H9 (cell line): ENCODE data around the gene PPP1R14C. TPM values are rescaled to one million over a fixed set of nuclear protein-coding genes. Genes with fewer than 3 reads are reported as not detected.

ENCODE experiments used
- DNase-seq: peaks from one replicate; pipeline ENCODE4 v3.0.0-alpha.2; 2017
- H2AFZ ChIP-seq: one replicate; pipeline ENCODE4 v1.6.1; 2013; ENCODE audit warnings: mild to moderate bottlenecking, low read length, control low read depth, moderate library complexity
- H2AK5ac ChIP-seq: 2 replicates; pipeline ENCODE4 v1.6.1; 2013; ENCODE audit warnings: low read length, control low read depth, mixed read lengths; ENCODE audit not compliant: insufficient read length
- H2BK120ac ChIP-seq: one replicate; pipeline ENCODE4 v1.6.1; 2013; ENCODE audit warnings: low read depth, mild to moderate bottlenecking, low read length, control low read depth, inconsistent platforms; ENCODE audit not compliant: poor library complexity, severe bottlenecking
- H2BK12ac ChIP-seq: 2 replicates; pipeline ENCODE4 v1.6.1; 2013; ENCODE audit warnings: low read length, control low read depth, mixed read lengths, low read depth; ENCODE audit not compliant: insufficient read length
- H2BK15ac ChIP-seq: 2 replicates; pipeline ENCODE4 v1.6.1; 2013; ENCODE audit warnings: low read depth, low read length, control low read depth
- H2BK20ac ChIP-seq: one replicate; pipeline ENCODE4 v1.6.1; 2013; ENCODE audit warnings: low read depth, mild to moderate bottlenecking, low read length, control low read depth, inconsistent platforms; ENCODE audit not compliant: poor library complexity, severe bottlenecking
- H2BK5ac ChIP-seq: 2 replicates; pipeline ENCODE4 v1.6.1; 2013; ENCODE audit warnings: low read length, control low read depth, mixed read lengths; ENCODE audit not compliant: insufficient read length
- H3K14ac ChIP-seq: 2 replicates; pipeline ENCODE4 v1.6.1; 2013; ENCODE audit warnings: low read length, control low read depth; ENCODE audit not compliant: insufficient read depth
- H3K18ac ChIP-seq: 2 replicates; pipeline ENCODE4 v1.6.1; 2013; ENCODE audit warnings: low read depth, mild to moderate bottlenecking, mixed read lengths, low read length, control low read depth; ENCODE audit not compliant: insufficient read length
- H3K23ac ChIP-seq: 2 replicates; pipeline ENCODE4 v1.6.1; 2013; ENCODE audit warnings: low read length, control low read depth, mixed read lengths, low read depth; ENCODE audit not compliant: insufficient read length
- H3K23me2 ChIP-seq: 2 replicates; pipeline ENCODE4 v1.6.1; 2013; ENCODE audit warnings: low read depth, mild to moderate bottlenecking, mixed read lengths, low read length, control low read depth; ENCODE audit not compliant: insufficient read length, poor library complexity, severe bottlenecking
- H3K27ac ChIP-seq: 2 replicates; pipeline ENCODE4 v1.5.1; 2013; ENCODE audit warnings: low read length, control low read depth, mixed read lengths, low read depth; ENCODE audit not compliant: insufficient read length
- H3K27me3 ChIP-seq: 2 replicates; pipeline ENCODE4 v1.6.1; 2013; ENCODE audit warnings: low read length, control low read depth, inconsistent platforms; ENCODE audit not compliant: insufficient read depth
- H3K4ac ChIP-seq: 2 replicates; pipeline ENCODE4 v1.6.1; 2013; ENCODE audit warnings: low read depth, mild to moderate bottlenecking, control low read depth, inconsistent platforms, low read length, moderate library complexity
- H3K4me1 ChIP-seq: 2 replicates; pipeline ENCODE4 v1.6.1; 2013; ENCODE audit warnings: low read length, control low read depth, inconsistent platforms; ENCODE audit not compliant: insufficient read depth
- H3K4me2 ChIP-seq: 2 replicates; pipeline ENCODE4 v1.6.1; 2013; ENCODE audit warnings: low read length, control low read depth, mixed read lengths; ENCODE audit not compliant: insufficient read length, insufficient read depth
- H3K56ac ChIP-seq: 2 replicates; pipeline ENCODE4 v1.6.1; 2013; ENCODE audit warnings: low read depth, mild to moderate bottlenecking, mixed read lengths, low read length, control low read depth; ENCODE audit not compliant: insufficient read length
- H3K79me1 ChIP-seq: 2 replicates; pipeline ENCODE4 v1.6.1; 2013; ENCODE audit warnings: low read depth, mild to moderate bottlenecking, moderate library complexity, low read length, control low read depth, inconsistent platforms; ENCODE audit not compliant: insufficient read depth, poor library complexity, severe bottlenecking
- H3K79me2 ChIP-seq: 2 replicates; pipeline ENCODE4 v1.6.1; 2013; ENCODE audit warnings: low read length, control low read depth, inconsistent platforms; ENCODE audit not compliant: insufficient read depth
- H3K9ac ChIP-seq: 2 replicates; pipeline ENCODE4 v1.6.1; 2013; ENCODE audit warnings: low read length, control low read depth, mixed read lengths; ENCODE audit not compliant: insufficient read length; ENCODE audit errors: extremely low read depth
- H3K9me3 ChIP-seq: one replicate; pipeline ENCODE4 v1.6.1; 2013; ENCODE audit warnings: low read depth, low read length, inconsistent platforms; ENCODE audit not compliant: control insufficient read depth
- H3T11ph ChIP-seq: one replicate; pipeline ENCODE4 v1.6.1; 2013; ENCODE audit warnings: mild to moderate bottlenecking, low read length, control low read depth, inconsistent platforms
- H4K20me1 ChIP-seq: one replicate; pipeline ENCODE4 v1.6.1; 2013; ENCODE audit not compliant: control insufficient read depth, insufficient read length, insufficient read depth
- H4K5ac ChIP-seq: 2 replicates; pipeline ENCODE4 v1.6.1; 2013; ENCODE audit warnings: low read depth, mild to moderate bottlenecking, mixed read lengths, low read length, control low read depth; ENCODE audit not compliant: insufficient read length
- H4K8ac ChIP-seq: replicated peaks from 2 replicates; pipeline ENCODE4 v1.6.1; 2013; ENCODE audit warnings: low read length, control low read depth, mixed read lengths, low read depth; ENCODE audit not compliant: insufficient read length
- H4K91ac ChIP-seq: 2 replicates; pipeline ENCODE4 v1.6.1; 2013; ENCODE audit warnings: low read depth, mild to moderate bottlenecking, moderate library complexity, mixed read lengths, low read length, control low read depth; ENCODE audit not compliant: insufficient read length
- H3K27ac Mint-ChIP-seq, 3 experiments: 2 replicates in 2 of 3; 3 replicates in 1 of 3; pipeline ENCODE4 v1.8.0; 2020 to 2021; ENCODE audit warnings: mixed read lengths in 3 of 3, mild to moderate bottlenecking in 1 of 3, moderate library complexity in 1 of 3
- H3K27me3 Mint-ChIP-seq: 2 replicates; pipeline ENCODE4 v1.8.0; 2021; ENCODE audit warnings: low read depth, mild to moderate bottlenecking, moderate library complexity, mixed read lengths
- H3K36me3 Mint-ChIP-seq, 3 experiments: 2 replicates in 2 of 3; 3 replicates in 1 of 3; pipeline ENCODE4 v1.8.0; 2020 to 2021; ENCODE audit warnings: low read depth in 3 of 3, mixed read lengths in 3 of 3; ENCODE audit not compliant: insufficient read depth in 1 of 3
- H3K4me1 Mint-ChIP-seq, 2 experiments: 2 replicates each; pipeline ENCODE4 v1.8.0; 2020; ENCODE audit warnings: mixed read lengths in 2 of 2
- H3K4me3 Mint-ChIP-seq, 2 experiments: 2 replicates in 1 of 2; 3 replicates in 1 of 2; pipeline ENCODE4 v1.8.0; 2020 to 2021; ENCODE audit warnings: mild to moderate bottlenecking in 2 of 2, mixed read lengths in 2 of 2, moderate library complexity in 1 of 2
- H3K9me3 Mint-ChIP-seq, 2 experiments: 2 replicates in 1 of 2; 3 replicates in 1 of 2; pipeline ENCODE4 v1.8.0; 2020; ENCODE audit warnings: mild to moderate bottlenecking in 2 of 2, mixed read lengths in 2 of 2, moderate library complexity in 1 of 2
- CTCF ChIP-seq: fragments of 200-600 bp; sonication (generic); conservative IDR thresholded peaks from 3 replicates; pipeline ENCODE4 v1.8.0; 2021; ENCODE audit warnings: antibody characterized with exemption, mild to moderate bottlenecking
- WGBS: extraction: QIAGEN DNeasy Blood & Tissue Kit; methylation state at CpG from one replicate; pipeline ENCODE4 v1.1.7; 2013; ENCODE audit warnings: missing lambda C conversion rate, low lambda C conversion rate, mixed read lengths; ENCODE audit not compliant: insufficient read length; ENCODE audit errors: extremely low coverage; 5-methylcytosine and 5-hydroxymethylcytosine counted together
- total RNA-seq: library from RNA; stranded (reverse); gene quantifications from 2 replicates; pipeline ENCODE4 v1.2.1, GENCODE V29; 2021

The PPP1R14C gene
- total RNA-seq, 1 experiment from 2014 or later, result 0.37 TPM

- Mint-ChIP-seq H3K36me3 (no peaks in the 10 kb centered on the region; a peak in 1 of 7 replicates), H3K27me3 (peaks cover 35% of the 10 kb centered on the region), H3K4me1 (peaks cover 0 to 6% of the 10 kb centered on the region in 2 experiments; a peak in 1 of 4 replicates), H3K27ac (no peak overlapping the region; a peak in 1 of 7 replicates), H3K4me3 (no peak overlapping the region), H3K9me3 (peaks cover 3 to 11% of the 10 kb centered on the region in 2 experiments; a peak in 3 of 5 replicates)
- Histone ChIP-seq H2AK5ac (no peak overlapping the region), H3K4ac (no peak overlapping the region), H4K5ac (no peak overlapping the region), H3T11ph (no peak overlapping the region), H3K23ac (no peak overlapping the region), H3K27ac (no peak overlapping the region), H2BK12ac (no peak overlapping the region), H3K14ac (no peak overlapping the region), H2BK20ac (no peak overlapping the region), H2AFZ (no peak overlapping the region), H4K91ac (no peak overlapping the region), H3K79me1 (no peaks in the 10 kb centered on the region), H2BK15ac (no peak overlapping the region), H2BK5ac (no peak overlapping the region), H3K23me2 (no peaks in the 10 kb centered on the region), H2BK120ac (no peak overlapping the region), H4K8ac (no peak overlapping the region), H3K9me3 (no peaks in the 10 kb centered on the region), H3K4me1 (no peaks in the 10 kb centered on the region), H3K9ac (no peak overlapping the region), H3K18ac (no peak overlapping the region), H3K79me2 (no peaks in the 10 kb centered on the region), H3K27me3 (no peaks in the 10 kb centered on the region; the same call in 1 of the 2 replicates), H3K4me2 (no peak overlapping the region), H3K56ac (no peak overlapping the region), H4K20me1 (no peaks in the 10 kb centered on the region)
- WGBS, result no CpG with 5 or more reads among the region's 8 CpGs
- no peak for DNase-seq
- no peak for TF ChIP-seq CTCF
These were observed 93.3 kb downstream of the PPP1R14C start for GRCh38 chr6:150236114-150236513.
